Tibial artery (tissue), 4 donors: ENCODE results near the gene HAND2.

ENCODE experiments used
- DNase-seq, 2 donors: peaks; one replicate each; pipeline ENCODE4 v3.0.0-alpha.2; 2019
- H3K27ac ChIP-seq, 2 donors: fragments of 200-600 bp; sonication (generic) in 1 of 2; 1 replicate in 1 of 2; 2 replicates in 1 of 2; pipeline ENCODE4 v1.5.1; 2018 to 2019; ENCODE audit warnings: mild to moderate bottlenecking in 1 of 2
- H3K27me3 ChIP-seq, 2 donors: fragments of 200-600 bp; sonication (generic) in 1 of 2; one replicate each; pipeline versions ENCODE4 v1.5.1 to v1.6.0; 2016 to 2019
- H3K36me3 ChIP-seq, 3 donors: fragments of 200-600 bp; sonication (generic) in 2 of 3; one replicate each; pipeline ENCODE4 v1.5.1; 2016 to 2019; ENCODE audit warnings: mild to moderate bottlenecking in 2 of 3
- H3K4me1 ChIP-seq, 4 donors: fragments of 200-600 bp; sonication (generic) in 2 of 4; 1 replicate in 3 of 4; 2 replicates in 1 of 4; pipeline ENCODE4 v1.5.1; 2016 to 2019
- H3K4me3 ChIP-seq, 2 donors: fragments of 200-600 bp; sonication (generic) in 1 of 2; 1 replicate in 1 of 2; 2 replicates in 1 of 2; pipeline ENCODE4 v1.5.1; 2018 to 2019; ENCODE audit warnings: mild to moderate bottlenecking in 2 of 2
- H3K9me3 ChIP-seq, 3 donors: fragments of 200-600 bp; sonication (generic) in 1 of 3; one replicate each; pipeline ENCODE4 v1.5.1; 2016 to 2019
- intact Hi-C: fragments of 100-400 bp; cut with DNase I; formaldehyde crosslinking; loops from one replicate; pipeline ENCODE4 v1.15.0; 2023; ENCODE audit warnings: low total_unique reads
- TF ChIP-seq, protein P1 (sequence below), 2 experiments: fragments of 200-600 bp in 1 of 2; fragments of 450-650 bp in 1 of 2; IDR thresholded peaks; one replicate each; pipeline ENCODE4 v1.5.1; 2017 to 2019; ENCODE audit warnings: antibody characterized with exemption in 2 of 2, mild to moderate bottlenecking in 1 of 2, moderate library complexity in 1 of 2

HAND2 gene

DNA sequence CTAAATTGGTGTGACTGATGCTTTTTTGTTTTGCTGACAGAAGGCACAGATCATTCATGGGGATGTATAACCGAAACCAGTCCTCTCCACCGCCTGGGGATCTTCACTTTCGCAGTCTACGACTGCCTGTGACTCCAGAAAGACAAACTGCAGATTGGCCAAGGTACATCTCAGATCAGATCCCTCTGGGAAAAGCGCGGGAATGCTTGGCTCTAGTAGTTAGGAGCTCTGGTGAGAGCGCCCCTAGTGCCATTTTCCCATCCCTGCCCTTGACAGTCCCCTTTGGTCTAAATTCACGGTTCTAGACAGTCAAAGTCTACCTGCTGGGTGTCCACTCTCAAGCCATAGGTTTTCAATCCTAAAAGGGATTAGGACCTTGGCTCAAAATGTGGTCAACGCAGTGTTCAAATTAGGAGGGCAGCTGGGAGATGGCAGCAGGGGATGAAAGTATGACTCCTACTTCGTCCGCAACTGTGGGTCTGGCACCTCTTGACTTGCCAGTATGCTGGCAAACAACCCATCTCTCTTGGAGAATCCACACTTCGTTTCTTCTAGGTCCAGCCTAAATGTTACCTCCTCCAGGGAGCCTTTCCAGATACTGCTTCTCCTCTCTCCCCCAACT, 6.9 kb upstream of the HAND2 start:
- H3K36me3 ChIP-seq = no peaks in the 10 kb centered on the region
- TF ChIP-seq, protein P1, sequence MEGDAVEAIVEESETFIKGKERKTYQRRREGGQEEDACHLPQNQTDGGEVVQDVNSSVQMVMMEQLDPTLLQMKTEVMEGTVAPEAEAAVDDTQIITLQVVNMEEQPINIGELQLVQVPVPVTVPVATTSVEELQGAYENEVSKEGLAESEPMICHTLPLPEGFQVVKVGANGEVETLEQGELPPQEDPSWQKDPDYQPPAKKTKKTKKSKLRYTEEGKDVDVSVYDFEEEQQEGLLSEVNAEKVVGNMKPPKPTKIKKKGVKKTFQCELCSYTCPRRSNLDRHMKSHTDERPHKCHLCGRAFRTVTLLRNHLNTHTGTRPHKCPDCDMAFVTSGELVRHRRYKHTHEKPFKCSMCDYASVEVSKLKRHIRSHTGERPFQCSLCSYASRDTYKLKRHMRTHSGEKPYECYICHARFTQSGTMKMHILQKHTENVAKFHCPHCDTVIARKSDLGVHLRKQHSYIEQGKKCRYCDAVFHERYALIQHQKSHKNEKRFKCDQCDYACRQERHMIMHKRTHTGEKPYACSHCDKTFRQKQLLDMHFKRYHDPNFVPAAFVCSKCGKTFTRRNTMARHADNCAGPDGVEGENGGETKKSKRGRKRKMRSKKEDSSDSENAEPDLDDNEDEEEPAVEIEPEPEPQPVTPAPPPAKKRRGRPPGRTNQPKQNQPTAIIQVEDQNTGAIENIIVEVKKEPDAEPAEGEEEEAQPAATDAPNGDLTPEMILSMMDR (IDR thresholded peaks at IDR 0.05) = no peak
- peaks cover 0 to 30% (median 9%) of the 10 kb centered on the region in 4 donors for H3K4me1 ChIP-seq
- no peak overlapping the region for H3K4me3 ChIP-seq
- DNase-seq = no peak
- H3K27ac ChIP-seq = no peak overlapping the region
- H3K27me3 ChIP-seq = peaks cover 0 to 2% of the 10 kb centered on the region in 2 donors
- intact Hi-C loops = loop anchor here (5.0 kb wide), 1 partner anchor 35 kb away; no protein-coding TSS in a partner anchor
- no peaks in the 10 kb centered on the region for H3K9me3 ChIP-seq

DNA sequence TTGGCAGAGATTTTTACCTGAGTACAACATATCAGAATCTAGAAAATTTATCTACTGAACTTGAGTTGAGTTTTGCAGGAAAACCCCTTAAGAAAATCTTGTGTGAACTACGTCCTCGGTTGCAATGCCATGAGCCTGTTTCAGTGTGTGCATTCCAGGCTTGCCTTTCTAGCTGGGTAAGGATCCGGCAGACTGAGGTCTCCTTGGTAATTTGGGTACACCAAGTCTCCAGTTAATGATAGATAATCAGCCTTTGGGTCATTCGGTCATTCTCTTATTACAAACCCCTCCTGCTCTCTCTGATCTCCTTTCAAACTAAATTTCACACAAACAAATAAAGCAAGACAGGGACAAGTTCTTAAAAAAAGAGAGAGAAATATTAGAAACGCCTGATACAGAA, 5.9 kb upstream of the HAND2 start:
- TF ChIP-seq, protein P1 (IDR thresholded peaks at IDR 0.05) = no peak
- H3K4me1 ChIP-seq = peaks cover 0 to 36% (median 14%) of the 10 kb centered on the region in 4 donors
- intact Hi-C loops = loop anchor here (5.0 kb wide), 1 partner anchor 34 kb away; no protein-coding TSS in a partner anchor
- no peaks in the 10 kb centered on the region for H3K36me3 ChIP-seq
- H3K27ac ChIP-seq = no peak overlapping the region
- no peak overlapping the region for H3K4me3 ChIP-seq
- no peak for DNase-seq
- peaks cover 0 to 2% of the 10 kb centered on the region in 2 donors for H3K27me3 ChIP-seq
- no peaks in the 10 kb centered on the region for H3K9me3 ChIP-seq

DNA sequence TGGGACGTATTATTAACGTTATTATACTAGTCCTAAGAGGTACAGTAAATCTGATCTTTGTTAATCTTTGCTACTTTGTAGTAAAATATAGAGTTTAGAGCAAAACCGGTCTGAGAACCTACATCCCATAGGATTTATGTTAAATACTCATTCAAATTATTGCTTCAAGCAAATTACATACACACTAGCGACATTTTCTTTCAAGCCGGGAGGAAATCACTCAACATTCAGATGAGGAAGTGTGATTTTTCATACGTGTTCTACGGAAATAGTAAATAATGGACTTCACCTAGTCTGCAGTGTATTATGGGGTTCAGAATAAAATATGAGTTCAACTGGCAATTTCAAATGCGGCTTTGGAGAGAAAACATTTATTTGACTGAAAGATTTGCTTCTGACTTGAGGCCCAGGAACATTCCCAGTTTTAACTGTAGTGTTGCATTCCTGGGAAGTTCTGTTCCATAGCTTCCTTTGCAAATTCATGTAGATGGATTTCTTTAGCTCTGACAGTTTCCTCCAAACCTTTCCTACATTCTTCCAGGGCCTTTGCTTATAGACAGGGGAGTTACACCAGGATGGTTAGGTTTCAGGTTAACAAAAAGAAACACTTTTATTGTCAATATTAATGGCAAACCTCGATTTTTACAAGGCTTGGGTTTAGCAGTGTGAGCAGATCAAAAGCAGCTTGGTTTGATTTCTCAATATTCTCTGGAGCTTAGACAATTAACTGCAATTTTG, 5.3 kb upstream of the HAND2 start:
- peaks cover 0 to 42% (median 20%) of the 10 kb centered on the region in 4 donors for H3K4me1 ChIP-seq
- H3K4me3 ChIP-seq = no peak overlapping the region
- TF ChIP-seq, protein P1 (IDR thresholded peaks at IDR 0.05) = no peak
- DNase-seq = no peak
- no peaks in the 10 kb centered on the region for H3K36me3 ChIP-seq
- no peaks in the 10 kb centered on the region for H3K9me3 ChIP-seq
- H3K27me3 ChIP-seq = peaks cover 0 to 2% of the 10 kb centered on the region in 2 donors
- intact Hi-C loops = loop anchor here (5.0 kb wide), 1 partner anchor 33 kb away; no protein-coding TSS in a partner anchor
- H3K27ac ChIP-seq = no peak overlapping the region

GRCh38 chr4:173534434-173534833, 4.4 kb upstream of the HAND2 start:
- Histone ChIP-seq H3K9me3 (no peaks in the 10 kb centered on the region), H3K4me3 (no peak overlapping the region), H3K27ac (no peak overlapping the region), H3K36me3 (no peaks in the 10 kb centered on the region), H3K4me1 (peaks cover 0 to 33% (median 23%) of the 10 kb centered on the region in 4 donors), H3K27me3 (peaks cover 0 to 2% of the 10 kb centered on the region in 2 donors)
- intact Hi-C loops = no loop called here
- TF ChIP-seq, protein P1 (IDR thresholded peaks at IDR 0.05) = no peak
- no peak for DNase-seq

GRCh38 chr4:173532725-173533511, 2.9 kb upstream of the HAND2 start:
- no peak for DNase-seq
- peaks cover 0 to under 1% of the 10 kb centered on the region in 2 donors for H3K27me3 ChIP-seq
- H3K36me3 ChIP-seq = no peaks in the 10 kb centered on the region
- intact Hi-C loops = no loop called here
- H3K9me3 ChIP-seq = no peaks in the 10 kb centered on the region
- H3K4me3 ChIP-seq = no peak overlapping the region
- H3K27ac ChIP-seq = no peak overlapping the region
- TF ChIP-seq, protein P1 (IDR thresholded peaks at IDR 0.05) = no peak
- peaks cover 0 to 26% (median 18%) of the 10 kb centered on the region in 4 donors for H3K4me1 ChIP-seq
